Ovary (tissue), 9 donors: ENCODE results near the gene DYNC1H1. TPM values are rescaled to one million over a fixed set of nuclear protein-coding genes. Genes with fewer than 3 reads are reported as not detected.

ENCODE experiments used
- DNase-seq, 5 donors: peaks; one replicate each; pipeline ENCODE4 v3.0.0-alpha.2; 2019 to 2020
- H3K27ac ChIP-seq, 2 donors: fragments of 200-600 bp; one replicate each; pipeline versions ENCODE4 v1.5.1 to v1.8.0; 2019 to 2022
- H3K27me3 ChIP-seq: fragments of 200-600 bp; one replicate; pipeline ENCODE4 v1.8.0; 2022
- H3K36me3 ChIP-seq: fragments of 200-600 bp; sonication (generic); one replicate; pipeline ENCODE4 v1.5.1; 2019
- H3K4me1 ChIP-seq: one replicate; pipeline ENCODE4 v1.8.1; 2013; ENCODE audit warnings: mild to moderate bottlenecking, moderate library complexity; ENCODE audit not compliant: insufficient read depth
- H3K4me3 ChIP-seq: fragments of 200-600 bp; sonication (generic); one replicate; pipeline ENCODE4 v1.5.1; 2017
- H3K9me3 ChIP-seq, 2 donors: fragments of 200-600 bp in 1 of 2; sonication (generic) in 1 of 2; one replicate each; pipeline versions ENCODE4 v1.5.1 to v1.8.1; 2013 to 2019; ENCODE audit warnings: mild to moderate bottlenecking in 1 of 2, moderate library complexity in 1 of 2
- EP300 ChIP-seq: sonication (generic); formaldehyde crosslinking; IDR thresholded peaks from one replicate; pipeline ENCODE4 v1.6.1; 2017; ENCODE audit warnings: antibody characterized with exemption
- POLR2A ChIP-seq: fragments of 450-650 bp; IDR thresholded peaks from one replicate; pipeline ENCODE4 v1.6.1; 2017; ENCODE audit warnings: antibody characterized with exemption, mild to moderate bottlenecking, moderate library complexity
- WGBS, 3 donors: extraction: QIAGEN DNeasy Blood & Tissue Kit in 1 of 3; methylation state at CpG; one replicate each; pipeline versions ENCODE4 v1.1.5 to v1.1.7; 2013 to 2017; 5-methylcytosine and 5-hydroxymethylcytosine counted together
- intact Hi-C, 4 donors: fragments of 100-400 bp; cut with DNase I; formaldehyde crosslinking; loops; one replicate each; pipeline versions ENCODE4 v1.11.0 to v1.15.1; 2022 to 2023
- polyA plus RNA-seq, 2 donors: library from polyadenylated mRNA; stranded (reverse); fragments of 200-250 nt in 1 of 2; fragments of 350-450 nt in 1 of 2; fragmentation: Illumina TruSeq in 1 of 2; extraction: RNeasy Lipid Tissue Mini Kit (QIAGEN cat#74804) in 1 of 2; gene quantifications; one replicate each; pipeline ENCODE4 v1.2.3, GENCODE V29; 2013 to 2014
- total RNA-seq, 7 donors: library from RNA; depleted of rRNA in 2 of 7; stranded (reverse); fragments of >200 nt in 2 of 7; fragmentation: NEBNext Ultra II Directional in 3 of 7; extraction: Animal tissue kit (Norgen Biotek cat#: 25700) in 3 of 7; gene quantifications; one replicate each; pipeline versions ENCODE4 v1.1.0 to v1.2.4, GENCODE V29; 2016 to 2023
- TF ChIP-seq, protein P1 (sequence below), 3 donors: fragments of 450-650 bp in 2 of 3; fragments of 200-600 bp in 1 of 3; IDR thresholded peaks; one replicate each; pipeline versions ENCODE4 v1.5.1 to v1.8.0; 2016 to 2022; ENCODE audit warnings: antibody characterized with exemption in 3 of 3, mild to moderate bottlenecking in 1 of 3
- donor health status: DM: no; HTN: no; CAD: no; lungs with moderate emphysema.
- donor health status: DM: no; HTN: no; CAD: no.
- donor health status: Bipolar disorder and iron deficiency.
- donor health status: DM: yes; HTN: yes; CAD: no.
- donor health status: DM: no; HTN: no; CAD: no.
- donor health status: DM: yes; HTN: yes; CAD: no.

Gene DYNC1H1
- total and polyA plus RNA-seq, 9 donors, result 130 to 373 (median 246) TPM

DNA sequence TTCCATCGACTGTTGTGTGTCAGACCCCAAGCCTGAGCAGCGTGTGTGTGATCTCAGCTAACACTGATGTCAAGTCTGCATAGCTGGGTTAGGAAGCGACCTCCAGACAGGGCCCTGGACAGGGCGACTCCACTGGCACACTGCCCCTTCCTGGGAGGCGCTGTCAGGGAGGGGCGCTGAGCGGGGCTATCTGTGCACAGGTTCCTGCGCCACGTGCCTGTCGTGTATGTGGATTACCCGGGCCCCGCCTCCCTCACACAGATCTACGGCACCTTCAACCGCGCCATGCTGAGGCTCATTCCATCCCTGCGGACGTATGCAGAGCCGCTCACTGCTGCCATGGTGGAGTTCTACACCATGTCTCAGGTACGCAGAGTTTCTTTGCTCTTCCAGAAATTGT, 53.9 kb downstream of the DYNC1H1 start:
- TF ChIP-seq EP300 (no peak), POLR2A (no peak)
- TF ChIP-seq, protein P1, sequence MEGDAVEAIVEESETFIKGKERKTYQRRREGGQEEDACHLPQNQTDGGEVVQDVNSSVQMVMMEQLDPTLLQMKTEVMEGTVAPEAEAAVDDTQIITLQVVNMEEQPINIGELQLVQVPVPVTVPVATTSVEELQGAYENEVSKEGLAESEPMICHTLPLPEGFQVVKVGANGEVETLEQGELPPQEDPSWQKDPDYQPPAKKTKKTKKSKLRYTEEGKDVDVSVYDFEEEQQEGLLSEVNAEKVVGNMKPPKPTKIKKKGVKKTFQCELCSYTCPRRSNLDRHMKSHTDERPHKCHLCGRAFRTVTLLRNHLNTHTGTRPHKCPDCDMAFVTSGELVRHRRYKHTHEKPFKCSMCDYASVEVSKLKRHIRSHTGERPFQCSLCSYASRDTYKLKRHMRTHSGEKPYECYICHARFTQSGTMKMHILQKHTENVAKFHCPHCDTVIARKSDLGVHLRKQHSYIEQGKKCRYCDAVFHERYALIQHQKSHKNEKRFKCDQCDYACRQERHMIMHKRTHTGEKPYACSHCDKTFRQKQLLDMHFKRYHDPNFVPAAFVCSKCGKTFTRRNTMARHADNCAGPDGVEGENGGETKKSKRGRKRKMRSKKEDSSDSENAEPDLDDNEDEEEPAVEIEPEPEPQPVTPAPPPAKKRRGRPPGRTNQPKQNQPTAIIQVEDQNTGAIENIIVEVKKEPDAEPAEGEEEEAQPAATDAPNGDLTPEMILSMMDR (IDR thresholded peaks at IDR 0.05), result no peak
- Histone ChIP-seq H3K4me3 (no peak overlapping the region), H3K36me3 (no peaks in the 10 kb centered on the region), H3K4me1 (no peaks in the 10 kb centered on the region), H3K27ac (no peak overlapping the region), H3K27me3 (no peaks in the 10 kb centered on the region), H3K9me3 (no peaks in the 10 kb centered on the region)
- DNase-seq, result no peak
- intact Hi-C loops, result no loop called here
- 92 to 93% (median 92%) methylated on average over 19 of the region's 19 CpGs for WGBS, 3 donors

DNA sequence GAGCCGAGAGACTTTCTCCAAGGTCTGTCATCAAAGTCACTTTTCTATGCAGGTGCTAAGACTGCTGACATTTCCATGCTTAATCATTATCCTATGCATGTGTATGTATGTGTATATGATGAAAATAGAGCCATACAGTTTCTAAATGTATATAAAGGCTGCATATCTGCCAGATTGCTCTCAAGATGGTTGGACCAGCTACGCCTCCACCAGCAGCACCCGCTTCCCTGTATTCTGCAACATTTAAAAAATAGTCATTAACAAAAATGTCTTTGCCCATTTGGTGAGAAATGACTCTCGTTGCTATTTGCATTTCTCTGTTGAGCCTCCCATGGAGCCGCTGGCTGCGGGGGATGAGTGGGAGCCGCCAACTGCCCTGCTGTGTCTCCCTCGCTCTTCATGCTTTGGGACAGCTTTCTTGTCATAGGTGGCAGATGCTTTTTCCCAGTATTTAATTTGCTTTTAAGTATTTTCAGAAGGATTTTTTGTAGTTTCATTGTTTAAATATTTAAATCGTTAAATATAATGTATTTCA, 54.7 kb downstream of the DYNC1H1 start:
- WGBS, 3 donors, result 84 to 88% (median 86%) methylated on average over 9 of the region's 9 CpGs
- intact Hi-C loops, result no loop called here

DNA sequence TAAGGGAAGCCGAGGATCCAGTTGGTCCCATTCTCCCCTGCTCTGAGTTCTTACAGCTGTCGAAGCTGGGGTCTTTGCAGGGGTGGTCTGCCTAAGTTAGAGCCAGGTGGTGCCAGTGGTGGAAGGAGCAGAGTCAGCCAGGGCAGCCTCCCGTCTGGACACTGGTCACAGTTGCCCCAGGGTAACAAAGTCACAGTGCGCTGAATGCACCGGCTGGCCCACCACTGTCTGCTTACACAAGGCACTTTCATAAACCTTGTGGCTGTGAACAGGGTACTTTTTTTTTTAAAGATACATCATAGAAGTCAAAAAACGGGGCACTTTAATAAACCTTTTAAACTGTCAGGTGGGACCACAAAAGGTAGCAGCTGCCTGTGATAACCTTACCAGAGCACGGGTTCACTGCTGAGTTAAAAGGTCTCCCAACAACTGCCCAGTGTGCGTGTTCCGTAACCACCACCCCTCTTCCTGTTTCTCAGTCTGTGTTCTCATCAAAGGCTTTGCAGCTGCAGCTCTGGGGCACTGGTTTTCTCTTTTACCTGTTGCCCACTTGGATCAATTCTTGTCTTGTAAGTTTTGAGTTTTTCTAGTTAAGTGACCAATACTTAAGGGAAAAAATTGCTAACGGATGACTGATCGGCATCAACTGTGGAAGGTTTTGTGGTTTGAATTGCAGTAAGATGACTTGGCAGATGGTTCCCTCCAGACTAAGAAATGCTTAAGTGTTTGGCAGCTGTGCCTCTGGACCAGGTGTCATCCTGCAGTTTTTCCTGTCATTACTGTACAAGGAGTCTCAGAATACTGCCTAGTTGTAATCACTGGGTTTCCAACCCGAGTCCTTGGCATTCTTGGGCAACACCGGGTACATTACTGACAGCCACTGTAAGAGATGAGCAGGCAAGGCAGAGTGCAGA, 55.9 kb downstream of the DYNC1H1 start:
- no peaks in the 10 kb centered on the region for H3K27me3 ChIP-seq
- TF ChIP-seq, protein P1 (IDR thresholded peaks at IDR 0.05), result no peak
- TF ChIP-seq EP300, result no peak
- no peak for TF ChIP-seq POLR2A
- no peaks in the 10 kb centered on the region for H3K9me3 ChIP-seq
- DNase-seq, result no peak
- H3K27ac ChIP-seq, result no peak overlapping the region
- H3K4me1 ChIP-seq, result no peaks in the 10 kb centered on the region
- H3K36me3 ChIP-seq, result no peaks in the 10 kb centered on the region
- intact Hi-C loops, result no loop called here
- WGBS, 3 donors, result 85 to 93% (median 88%) methylated on average over 13 of the region's 13 CpGs
- no peak overlapping the region for H3K4me3 ChIP-seq

More for the DNA sequence above, 54.7 kb downstream of the DYNC1H1 start:
- no peak overlapping the region for H3K27ac ChIP-seq
- H3K9me3 ChIP-seq, result no peaks in the 10 kb centered on the region
- H3K4me1 ChIP-seq, result no peaks in the 10 kb centered on the region
- TF ChIP-seq, protein P1 (IDR thresholded peaks at IDR 0.05), result no peak
- TF ChIP-seq EP300 (no peak), POLR2A (no peak)
- no peaks in the 10 kb centered on the region for H3K27me3 ChIP-seq
- H3K36me3 ChIP-seq, result no peaks in the 10 kb centered on the region
- H3K4me3 ChIP-seq, result no peak overlapping the region
- DNase-seq, result no peak

DNA sequence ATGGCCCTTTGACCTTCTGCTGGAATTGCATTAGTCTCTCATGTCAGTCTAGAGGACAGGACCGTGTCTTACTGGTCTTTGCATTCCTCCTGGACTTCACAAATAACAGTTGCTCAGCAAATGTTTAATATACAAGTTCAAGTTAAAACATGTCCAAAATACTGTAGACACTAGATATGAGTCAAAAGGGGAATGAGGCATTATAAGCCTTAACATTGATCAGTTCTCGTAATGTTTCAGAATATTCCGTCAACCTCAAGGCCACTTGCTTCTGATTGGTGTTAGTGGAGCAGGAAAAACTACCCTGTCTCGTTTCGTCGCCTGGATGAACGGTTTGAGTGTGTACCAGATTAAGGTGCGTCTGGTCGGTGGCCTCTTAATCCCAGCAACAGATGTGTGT, 62.6 kb downstream of the DYNC1H1 start:
- Histone ChIP-seq H3K4me3 (no peak overlapping the region), H3K9me3 (no peaks in the 10 kb centered on the region), H3K4me1 (no peaks in the 10 kb centered on the region), H3K36me3 (no peaks in the 10 kb centered on the region), H3K27ac (no peak overlapping the region), H3K27me3 (no peaks in the 10 kb centered on the region)
- intact Hi-C loops, result no loop called here
- no peak for DNase-seq
- TF ChIP-seq, protein P1 (IDR thresholded peaks at IDR 0.05), result no peak
- 88 to 91% (median 91%) methylated on average over 9 of the region's 9 CpGs for WGBS, 3 donors
